A549 (cell line): ENCODE data around the gene GRM7.

Source experiments
- CEBPB ChIP-seq, 2 experiments: fragments of >200 bp in 1 of 2; sonication (Bioruptor Twin) in 1 of 2; formaldehyde crosslinking in 1 of 2; IDR thresholded peaks; 2 replicates each; pipeline ENCODE4 v1.6.1; 2012 to 2016
- CHD4 ChIP-seq: fragments of 200-600 bp; sonication (generic); IDR thresholded peaks from 2 replicates; pipeline ENCODE4 v1.6.1; 2016; ENCODE audit warnings: antibody characterized with exemption, mild to moderate bottlenecking, borderline replicate concordance
- CTCF ChIP-seq: fragments of >200 bp; sonication (Bioruptor Twin); formaldehyde crosslinking; IDR thresholded peaks from 3 replicates; pipeline ENCODE4 v1.5.1; 2016
- HMGXB4 ChIP-seq: fragments of 250-450 bp; sonication (Bioruptor Pico); IDR thresholded peaks from 2 replicates; pipeline ENCODE4 v1.5.0; 2021; ENCODE audit warnings: mild to moderate bottlenecking, moderate library complexity, borderline replicate concordance
- HOXA7 ChIP-seq: fragments of 250-450 bp; sonication (Bioruptor Pico); IDR thresholded peaks from 2 replicates; pipeline ENCODE4 v1.5.0; 2020; ENCODE audit warnings: mild to moderate bottlenecking, moderate library complexity
- HOXB13 ChIP-seq: fragments of 250-450 bp; sonication (Bioruptor Pico); IDR thresholded peaks from 2 replicates; pipeline ENCODE4 v1.5.0; 2020; ENCODE audit warnings: low read depth, mild to moderate bottlenecking, moderate library complexity
- MAFK ChIP-seq: fragments of 450-650 bp; IDR thresholded peaks from 2 replicates; pipeline ENCODE4 v1.6.1; 2014; ENCODE audit not compliant: partially characterized antibody
- PHF8 ChIP-seq: fragments of 200-600 bp; sonication (generic); IDR thresholded peaks from 2 replicates; pipeline ENCODE4 v1.6.1; 2016; ENCODE audit warnings: low read depth, mild to moderate bottlenecking, antibody characterized with exemption, moderate library complexity, borderline replicate concordance
- RFX5 ChIP-seq: fragments of 450-650 bp; IDR thresholded peaks from 2 replicates; pipeline ENCODE4 v1.7.1; 2014; ENCODE audit warnings: antibody characterized with exemption, mild to moderate bottlenecking, moderate library complexity
- TP53 ChIP-seq: fragments of 250-450 bp; sonication (Bioruptor Pico); IDR thresholded peaks from 2 replicates; pipeline ENCODE4 v1.5.0; 2021; ENCODE audit warnings: mild to moderate bottlenecking, moderate library complexity
- USF2 ChIP-seq: fragments of 450-650 bp; IDR thresholded peaks from 2 replicates; pipeline ENCODE4 v1.6.1; 2014; ENCODE audit warnings: antibody characterized with exemption
- TF ChIP-seq, protein P1 (sequence below): IDR thresholded peaks from 2 replicates; pipeline ENCODE4 v1.6.1; 2012

GRCh38 chr3:7193269-7193668 lies 332.4 kb downstream of the GRM7 start:
- TF ChIP-seq MAFK: no peak
- no peak for TF ChIP-seq PHF8
- no peak for TF ChIP-seq RFX5
- no peak for TF ChIP-seq USF2
- TF ChIP-seq CTCF: no peak
- no peak for TF ChIP-seq CEBPB (IDR thresholded peaks at IDR 0.05)
- TF ChIP-seq HMGXB4: no peak
- no peak for TF ChIP-seq TP53 (CRISPR knock-in tag)
- TF ChIP-seq HOXB13: no peak
- TF ChIP-seq HOXA7 (CRISPR knock-in tag): no peak
- TF ChIP-seq, protein P1, sequence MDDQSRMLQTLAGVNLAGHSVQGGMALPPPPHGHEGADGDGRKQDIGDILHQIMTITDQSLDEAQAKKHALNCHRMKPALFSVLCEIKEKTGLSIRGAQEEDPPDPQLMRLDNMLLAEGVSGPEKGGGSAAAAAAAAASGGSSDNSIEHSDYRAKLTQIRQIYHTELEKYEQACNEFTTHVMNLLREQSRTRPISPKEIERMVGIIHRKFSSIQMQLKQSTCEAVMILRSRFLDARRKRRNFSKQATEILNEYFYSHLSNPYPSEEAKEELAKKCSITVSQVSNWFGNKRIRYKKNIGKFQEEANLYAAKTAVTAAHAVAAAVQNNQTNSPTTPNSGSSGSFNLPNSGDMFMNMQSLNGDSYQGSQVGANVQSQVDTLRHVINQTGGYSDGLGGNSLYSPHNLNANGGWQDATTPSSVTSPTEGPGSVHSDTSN: no peak
- no peak for TF ChIP-seq CHD4
